ENCODE data around the gene ELAPOR2.
"Not testable (repeated sequence)": the region's sequence is repeated elsewhere in the genome, so short reads cannot be mapped to it uniquely, and the experiment has no call there.

The ELAPOR2 gene

DNA sequence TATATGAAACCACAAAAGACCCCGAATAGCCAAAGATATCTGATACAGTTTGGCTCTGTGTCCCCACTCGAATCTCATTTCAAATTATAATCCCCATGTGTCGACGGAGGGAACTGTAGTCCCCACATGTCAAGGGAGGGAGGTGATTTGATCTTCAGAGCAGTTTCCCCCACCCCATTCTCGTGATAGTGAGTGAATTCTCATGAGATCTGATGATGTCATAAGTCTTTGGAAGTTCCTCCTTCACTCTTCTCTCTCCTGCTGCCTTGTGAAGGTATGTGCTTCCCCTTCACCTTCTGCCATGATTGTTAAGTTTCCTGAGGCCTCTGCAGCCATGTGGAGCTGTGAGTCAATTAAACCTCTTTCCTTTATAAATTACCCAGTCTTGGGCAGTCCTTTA lies 13.0 kb downstream of the ELAPOR2 start:
- no peak for DNase-seq (ENCODE audit: low read depth, low spot score)

DNA sequence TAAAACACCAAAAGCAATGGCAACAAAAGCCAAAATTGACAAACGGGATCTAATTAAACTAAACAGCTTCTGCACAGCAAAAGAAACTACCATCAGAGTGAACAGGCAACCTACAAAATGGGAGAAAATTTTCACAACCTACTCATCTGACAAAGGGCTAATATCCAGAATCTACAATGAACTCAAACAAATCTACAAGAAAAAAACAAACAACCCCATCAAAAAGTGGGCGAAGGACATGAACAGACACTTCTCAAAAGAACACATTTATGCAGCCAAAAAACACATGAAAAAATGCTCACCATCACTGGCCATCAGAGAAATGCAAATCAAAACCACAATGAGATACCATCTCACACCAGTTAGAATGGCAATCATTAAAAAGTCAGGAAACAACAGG lies 14.7 kb downstream of the ELAPOR2 start:
- DNase-seq (ENCODE audit: low read depth, low spot score): not testable (repeated sequence)

DNA sequence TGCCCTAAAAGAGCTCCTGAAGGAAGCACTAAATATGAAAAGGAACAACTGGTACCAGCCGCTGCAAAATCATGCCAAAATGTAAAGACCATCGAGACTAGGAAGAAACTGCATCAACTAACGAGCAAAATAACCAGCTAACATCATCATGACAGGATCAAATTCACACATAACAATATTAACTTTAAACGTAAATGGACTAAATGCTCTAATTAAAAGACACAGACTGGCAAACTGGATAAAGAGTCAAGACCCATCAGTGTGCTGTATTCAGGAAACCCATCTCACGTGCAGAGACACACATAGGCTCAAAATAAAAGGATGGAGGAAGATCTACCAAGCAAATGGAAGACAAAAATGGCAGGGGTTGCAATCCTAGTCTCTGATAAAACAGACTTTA lies 17.9 kb downstream of the ELAPOR2 start:
- not testable (repeated sequence) for DNase-seq (ENCODE audit: low read depth, low spot score)

DNA sequence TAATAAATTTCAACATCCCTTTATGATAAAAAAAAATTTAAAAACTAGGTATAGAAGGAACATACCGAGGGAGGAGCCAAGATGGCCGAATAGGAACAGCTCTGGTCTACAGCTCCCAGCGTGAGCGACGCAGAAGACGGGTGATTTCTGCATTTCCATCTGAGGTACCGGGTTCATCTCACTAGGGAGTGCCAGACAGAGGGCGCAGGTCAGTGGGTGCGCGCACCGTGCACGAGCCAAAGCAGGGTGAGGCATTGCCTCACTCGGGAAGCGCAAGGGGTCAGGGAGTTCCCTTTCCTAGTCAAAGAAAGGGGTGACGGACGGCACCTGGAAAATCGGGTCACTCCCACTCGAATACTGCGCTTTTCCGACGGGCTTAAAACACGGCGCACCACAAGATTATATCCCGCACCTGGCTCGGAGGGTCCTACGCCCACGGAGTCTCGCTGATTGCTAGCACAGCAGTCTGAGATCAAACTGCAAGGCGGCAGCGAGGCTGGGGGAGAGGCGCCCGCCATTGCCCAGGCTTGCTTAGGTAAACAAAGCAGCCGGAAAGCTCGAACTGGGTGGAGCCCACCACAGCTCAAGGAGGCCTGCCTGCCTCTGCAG lies 19.7 kb downstream of the ELAPOR2 start:
- not testable (repeated sequence) for DNase-seq (ENCODE audit: low read depth, low spot score)

DNA sequence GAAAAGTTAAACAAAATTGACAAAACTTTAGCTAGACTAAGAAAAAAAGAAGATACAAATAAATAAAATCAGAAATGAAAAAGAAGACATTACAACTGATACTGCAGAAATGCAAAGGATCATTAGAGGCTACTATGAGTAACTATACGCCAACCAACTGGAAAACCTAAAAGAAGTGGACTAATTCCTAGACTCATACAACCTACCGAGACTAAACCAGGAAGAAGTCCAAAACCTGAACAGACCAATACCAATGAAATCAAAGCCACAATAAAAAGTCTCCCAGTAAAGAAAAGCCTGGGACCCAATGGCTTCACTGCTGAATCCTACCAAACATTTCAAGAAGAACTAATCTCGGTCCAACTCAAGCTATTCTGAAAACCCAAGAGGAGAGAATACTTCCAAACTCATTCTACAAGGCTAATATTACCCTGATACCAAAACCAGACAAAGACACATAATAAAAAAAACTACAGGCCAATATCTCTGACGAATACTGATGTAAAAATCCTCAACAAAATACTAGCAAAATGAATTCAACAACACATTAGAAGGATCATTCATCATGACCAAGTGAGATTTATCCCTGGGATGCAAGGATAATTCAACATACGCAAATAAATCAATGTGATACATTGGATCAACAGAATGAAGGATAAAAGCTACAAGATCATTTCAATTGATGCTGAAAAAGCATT lies 20.3 kb downstream of the ELAPOR2 start:
- no peak for DNase-seq (ENCODE audit: low read depth, low spot score)

DNA sequence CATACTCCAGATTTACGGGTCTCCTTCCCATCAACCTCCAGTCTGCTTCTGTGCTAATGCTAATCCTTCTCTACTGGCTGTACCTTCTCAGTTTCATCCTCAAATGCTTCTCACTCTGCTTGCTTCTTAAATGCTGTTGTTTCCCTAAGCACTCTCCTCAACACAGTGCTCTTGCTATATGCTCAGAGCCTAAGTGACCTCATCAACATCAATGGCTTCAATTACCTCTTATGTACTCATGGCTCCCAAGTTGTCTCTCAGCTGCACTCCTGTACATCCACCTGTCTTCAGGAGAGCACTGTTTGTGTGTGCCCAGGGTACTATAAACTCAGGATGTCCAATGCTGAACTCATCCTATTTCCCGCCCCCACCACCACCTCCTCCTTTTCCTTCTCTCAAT lies 22.5 kb downstream of the ELAPOR2 start:
- no peak for DNase-seq (ENCODE audit: low read depth, low spot score)

DNA sequence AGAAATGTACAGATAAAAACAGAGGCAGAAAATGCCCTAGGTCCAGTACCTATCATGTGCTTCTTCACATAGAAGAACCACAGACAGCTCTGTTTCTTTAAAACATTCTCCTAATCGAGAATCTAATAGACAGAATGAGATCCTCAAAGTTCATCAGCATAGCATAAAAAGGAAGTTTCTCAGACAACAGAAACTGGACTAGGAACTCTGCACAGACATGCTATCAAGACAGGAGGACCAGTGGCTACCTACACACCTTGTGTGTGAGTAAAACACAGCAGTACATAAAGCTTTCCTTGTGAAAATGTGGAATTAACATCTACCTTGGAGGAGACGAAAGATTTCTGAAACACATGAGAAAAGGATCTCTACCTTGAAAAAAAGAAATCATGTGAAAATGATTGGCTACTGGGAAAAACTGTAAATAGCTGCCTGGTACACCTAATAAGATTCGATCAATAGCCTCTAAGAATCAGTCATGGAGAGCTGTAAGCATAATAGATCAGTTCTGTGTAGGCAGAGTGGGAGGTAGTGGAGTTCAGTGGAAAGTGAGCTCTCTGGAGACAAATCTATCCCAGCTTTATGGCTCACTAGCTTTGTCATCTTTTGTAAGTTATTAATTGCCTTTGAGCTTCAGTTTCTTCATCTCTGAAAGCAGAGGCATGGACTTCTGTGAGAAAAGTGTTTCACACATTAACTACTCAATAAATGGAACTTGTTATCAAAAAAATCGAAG lies 26.7 kb downstream of the ELAPOR2 start:
- DNase-seq (ENCODE audit: low read depth, low spot score): no peak

DNA sequence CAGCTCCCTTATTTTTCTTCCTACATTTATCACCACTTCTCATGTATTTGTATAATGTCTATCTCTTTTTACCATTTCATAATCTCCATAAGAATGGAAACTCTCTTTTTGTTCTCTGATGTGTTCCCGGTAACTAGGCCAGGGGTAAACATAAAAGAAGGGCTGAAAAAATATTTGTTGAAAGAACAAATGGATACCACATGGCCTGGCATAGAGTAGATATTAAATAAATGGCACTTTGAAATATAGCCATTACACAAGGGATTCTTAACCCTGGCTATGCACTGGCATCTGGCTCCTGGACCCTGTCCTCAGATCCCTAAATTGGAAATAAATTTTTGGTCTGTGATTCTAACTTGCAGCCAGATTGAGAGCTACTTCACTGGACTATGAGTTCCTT lies 30.4 kb downstream of the ELAPOR2 start:
- DNase-seq (ENCODE audit: low read depth, low spot score): no peak

DNA sequence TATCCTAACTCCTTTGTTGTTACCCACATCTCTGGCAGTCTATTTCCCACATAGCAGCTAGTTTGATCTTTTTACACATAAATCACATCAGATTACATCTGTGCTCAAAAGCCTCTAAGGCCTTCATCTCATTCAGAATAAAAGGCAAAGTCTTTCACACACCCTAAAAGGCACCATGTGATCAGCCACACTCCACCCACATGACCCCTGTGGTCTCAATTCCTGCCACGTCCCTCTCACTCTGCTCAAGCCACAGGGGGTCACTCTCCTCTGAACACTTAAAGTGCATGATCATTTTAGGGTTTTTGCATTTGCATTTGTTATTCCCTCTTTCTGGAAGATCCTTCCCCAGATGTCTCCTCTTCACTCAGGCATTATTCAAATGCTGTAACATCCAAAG lies 30.8 kb downstream of the ELAPOR2 start:
- no peak for DNase-seq (ENCODE audit: low read depth, low spot score)

DNA sequence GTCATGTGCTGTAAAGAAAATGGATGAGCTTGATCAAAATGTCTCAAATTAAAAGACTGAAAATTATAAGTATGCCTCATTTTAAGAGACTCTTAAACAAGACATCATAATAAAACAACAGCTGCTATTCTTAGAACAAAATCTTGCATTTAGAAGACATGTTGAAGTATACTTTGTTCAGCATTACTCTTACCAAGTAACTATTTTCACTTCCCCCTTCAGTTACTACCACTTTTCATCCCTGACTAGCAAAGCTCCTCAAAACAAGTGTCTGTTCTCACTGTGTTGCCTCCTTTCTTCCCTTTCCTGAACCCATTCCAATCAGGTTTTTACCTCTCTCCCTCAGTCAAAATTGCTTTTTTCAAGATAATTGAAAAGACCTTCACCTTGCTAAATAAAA lies 31.6 kb downstream of the ELAPOR2 start:
- DNase-seq (ENCODE audit: low read depth, low spot score): no peak

DNA sequence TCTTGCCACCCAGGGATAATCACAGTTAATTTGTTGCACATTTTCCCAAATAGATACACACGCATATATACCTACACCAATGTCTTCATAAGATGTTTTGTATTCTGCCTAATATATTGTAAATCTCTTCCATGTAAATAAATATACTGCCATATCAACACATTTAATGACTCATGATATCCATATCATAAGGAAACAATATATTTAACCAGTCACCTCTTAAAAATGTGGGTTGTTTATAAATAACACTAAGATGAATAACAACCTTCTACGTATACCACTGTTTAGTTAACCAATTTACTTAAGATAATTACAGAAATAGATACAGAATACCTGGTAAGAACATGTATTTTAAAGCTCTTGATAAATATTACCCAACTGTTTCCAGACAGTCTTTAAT lies 38.2 kb downstream of the ELAPOR2 start:
- no peak for DNase-seq (ENCODE audit: low read depth, low spot score)

DNA sequence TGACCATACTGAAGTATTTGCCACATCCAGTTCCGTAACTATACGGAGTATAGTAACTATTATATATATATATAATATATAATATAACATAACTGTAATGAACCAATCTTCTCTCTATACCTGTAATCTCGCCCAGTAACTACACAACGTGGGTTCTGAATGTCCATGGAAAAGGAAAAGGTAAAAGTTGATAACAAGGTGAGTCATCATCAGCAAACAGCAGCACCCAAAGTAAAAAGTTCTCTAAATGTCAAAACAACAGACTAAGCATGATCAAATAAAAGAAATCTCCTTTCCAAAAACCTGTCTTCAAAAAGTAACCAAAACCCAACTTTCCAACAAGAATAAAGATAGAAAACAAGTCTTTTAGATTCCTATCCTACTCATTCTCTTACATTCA lies 42.8 kb downstream of the ELAPOR2 start:
- no peak for DNase-seq (ENCODE audit: low read depth, low spot score)

DNA sequence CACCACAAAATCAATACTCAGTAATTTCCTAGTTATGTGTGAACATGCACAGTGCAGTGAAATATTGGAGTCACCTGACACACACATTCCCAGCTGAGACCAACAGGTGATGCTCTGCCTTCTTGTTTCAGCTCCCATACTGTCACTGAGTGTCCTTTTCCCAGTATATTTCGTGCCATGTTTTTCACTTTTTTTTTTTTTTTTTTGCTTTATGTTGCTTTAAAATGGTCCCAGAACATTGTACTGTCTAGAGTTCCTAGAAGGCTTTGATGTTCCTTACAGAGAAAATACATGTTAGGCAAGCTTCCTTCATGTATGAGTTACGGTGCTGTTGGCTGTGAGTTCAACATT lies 45.6 kb downstream of the ELAPOR2 start:
- no peak for DNase-seq (ENCODE audit: low read depth, low spot score)

DNA sequence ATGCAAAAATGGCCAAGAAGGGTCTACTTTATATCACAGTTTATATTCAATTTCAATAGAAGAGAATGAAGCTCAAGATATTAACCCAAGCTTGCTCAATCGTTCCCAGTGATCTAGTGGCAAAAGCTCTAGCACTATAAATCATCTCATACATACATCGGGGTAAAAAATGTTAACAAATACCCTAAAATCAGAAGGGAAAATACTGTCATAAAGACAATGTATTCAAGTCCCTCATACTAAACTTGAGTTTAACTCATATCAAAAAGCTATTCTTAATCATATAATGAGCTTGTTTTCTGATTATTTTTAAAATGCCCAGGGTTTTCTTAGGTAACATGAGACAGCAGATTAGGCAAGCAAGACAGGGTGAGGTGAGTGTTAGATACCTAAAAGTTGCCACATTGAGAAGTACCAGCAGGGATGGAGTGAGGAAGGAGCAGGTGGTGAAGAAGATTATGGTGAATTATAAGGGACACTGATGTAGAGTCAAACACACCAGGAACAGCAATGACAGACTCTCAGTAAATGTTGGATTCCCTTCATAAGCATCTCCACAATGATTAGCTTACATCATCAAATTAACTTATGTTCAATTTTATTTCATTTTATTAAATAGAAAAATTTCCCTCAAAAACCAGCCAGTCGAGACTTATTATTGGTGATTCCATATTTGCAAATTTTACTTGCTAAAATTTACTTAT lies 46.2 kb downstream of the ELAPOR2 start:
- no peak for DNase-seq (ENCODE audit: low read depth, low spot score)
